SIG-M5 (cell line): ENCODE data around the gene MRAP.

ENCODE experiments used
- DNase-seq: peaks from one replicate; lab custom pipeline; 2025; lab: John Stamatoyannopoulos, UW

MRAP gene

GRCh38 chr21:32322676-32323075 is 24.0 kb downstream of the MRAP start:
- DNase-seq, result no peak

- DNase-seq, result no peak
Measured at GRCh38 chr21:32325706-32326105, 27.1 kb downstream of the MRAP start.

GRCh38 chr21:32328595-32328994 is 29.9 kb downstream of the MRAP start:
- DNase-seq, result no peak

GRCh38 chr21:32329331-32329730 is 30.7 kb downstream of the MRAP start:
- DNase-seq, result no peak

- DNase-seq, result no peak
Measured at GRCh38 chr21:32329776-32330175, 31.1 kb downstream of the MRAP start.

- no peak for DNase-seq
Measured at GRCh38 chr21:32330784-32331311, 32.2 kb downstream of the MRAP start.

- no peak for DNase-seq
Measured at GRCh38 chr21:32331444-32332305, 33.0 kb downstream of the MRAP start.

- DNase-seq, result no peak
Measured at GRCh38 chr21:32332463-32332951, 33.9 kb downstream of the MRAP start.

- no peak for DNase-seq
Measured at GRCh38 chr21:32333953-32334673, 35.5 kb downstream of the MRAP start.

- DNase-seq, result no peak
Measured at GRCh38 chr21:32334980-32335531, 36.4 kb downstream of the MRAP start.

- DNase-seq, result no peak
Measured at GRCh38 chr21:32335601-32336575, 37.2 kb downstream of the MRAP start.

- DNase-seq, result no peak
Measured at GRCh38 chr21:32336711-32337110, 38.1 kb downstream of the MRAP start.

- DNase-seq, result no peak
Measured at GRCh38 chr21:32337206-32337605, 38.6 kb downstream of the MRAP start.

GRCh38 chr21:32338209-32338921 is 39.7 kb downstream of the MRAP start:
- no peak for DNase-seq

- no peak for DNase-seq
Measured at GRCh38 chr21:32340863-32341848, 42.5 kb downstream of the MRAP start.

GRCh38 chr21:32346951-32347350 is 48.3 kb downstream of the MRAP start:
- DNase-seq, result no peak

GRCh38 chr21:32347351-32347750 is 48.7 kb downstream of the MRAP start:
- DNase-seq, result no peak

GRCh38 chr21:32347977-32348376 is 49.3 kb downstream of the MRAP start:
- no peak for DNase-seq

GRCh38 chr21:32348604-32349332 is 50.1 kb downstream of the MRAP start:
- no peak for DNase-seq
